G401 (cell line): ENCODE data around the gene MTHFD1L. TPM values are rescaled to one million over a fixed set of nuclear protein-coding genes. Genes with fewer than 3 reads are reported as not detected.

Experiments
- DNase-seq: peaks from one replicate; pipeline ENCODE4 v3.0.0-alpha.2; 2015; ENCODE audit warnings: low spot score
- in situ Hi-C: cut with HindIII; loops from 2 replicates; pipeline ENCODE4 v1.10.0; 2016; ENCODE audit warnings: low sequenced_read_pairs, mixed read lengths
- total RNA-seq: library from RNA; depleted of rRNA; stranded (reverse); fragments of >200 nt; shearing (Covaris generic); gene quantifications from 2 replicates; pipeline ENCODE4 v1.2.3, GENCODE V29; 2014

Gene MTHFD1L
- total RNA-seq, 1 experiment from 2014 or later = 59.6 TPM

DNA sequence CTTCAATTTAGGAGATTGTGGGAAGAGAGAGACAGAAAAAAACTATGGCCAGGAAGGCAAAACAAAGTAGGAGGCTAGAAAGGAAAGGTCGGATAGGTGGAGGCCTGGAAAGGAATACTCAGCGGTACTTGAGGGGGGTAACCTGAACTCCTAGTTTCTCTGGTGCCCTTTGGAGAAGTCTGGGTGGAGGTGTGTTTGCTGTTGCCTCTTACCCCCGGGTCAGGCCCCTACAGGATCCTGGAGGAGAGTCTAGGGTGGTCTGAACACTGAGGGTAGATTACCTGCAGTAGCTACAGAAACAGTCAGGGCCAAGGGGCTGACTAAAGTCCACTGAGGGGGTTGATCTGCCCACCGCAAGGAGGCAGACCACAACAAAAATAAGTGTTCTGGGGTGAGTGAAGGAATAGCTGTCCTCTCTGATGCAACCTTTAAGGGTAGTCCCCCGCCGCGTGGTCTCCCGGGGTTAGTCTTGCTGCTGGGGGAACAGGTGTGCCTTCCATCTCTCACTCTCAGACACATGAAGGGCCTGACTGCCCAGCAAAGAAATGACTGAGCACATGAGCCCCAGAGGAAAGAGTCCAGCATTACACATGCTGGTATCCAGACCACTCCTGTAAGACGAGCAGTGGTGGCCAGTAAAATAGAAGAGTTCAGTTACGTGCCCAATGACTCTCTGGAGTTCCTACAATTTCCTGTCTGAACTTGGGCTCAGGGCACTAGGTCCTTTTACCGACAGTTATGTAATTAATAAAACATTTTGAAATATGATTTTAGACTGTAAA, 59.5 kb downstream of the MTHFD1L start:
- in situ Hi-C loops = no loop called here

DNA sequence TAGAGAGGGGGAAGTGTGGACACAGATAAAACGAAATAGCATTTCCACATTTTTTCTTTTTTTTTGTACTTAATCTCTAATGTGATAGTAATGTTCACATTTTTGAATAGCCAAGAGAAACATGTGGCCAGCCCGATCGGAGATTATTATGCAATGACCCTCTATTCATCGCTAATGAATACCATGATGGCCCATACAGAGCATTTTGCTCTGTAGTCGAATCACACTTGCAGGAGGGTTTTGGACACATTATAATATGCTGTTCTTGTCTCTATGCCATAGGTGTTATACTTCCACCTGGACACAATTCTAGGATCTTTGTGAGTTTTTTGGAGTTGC, 60.1 kb downstream of the MTHFD1L start:
- in situ Hi-C loops = no loop called here
- DNase-seq = no peak

More for the DNA sequence above, 59.5 kb downstream of the MTHFD1L start:
- DNase-seq = no peak

DNA sequence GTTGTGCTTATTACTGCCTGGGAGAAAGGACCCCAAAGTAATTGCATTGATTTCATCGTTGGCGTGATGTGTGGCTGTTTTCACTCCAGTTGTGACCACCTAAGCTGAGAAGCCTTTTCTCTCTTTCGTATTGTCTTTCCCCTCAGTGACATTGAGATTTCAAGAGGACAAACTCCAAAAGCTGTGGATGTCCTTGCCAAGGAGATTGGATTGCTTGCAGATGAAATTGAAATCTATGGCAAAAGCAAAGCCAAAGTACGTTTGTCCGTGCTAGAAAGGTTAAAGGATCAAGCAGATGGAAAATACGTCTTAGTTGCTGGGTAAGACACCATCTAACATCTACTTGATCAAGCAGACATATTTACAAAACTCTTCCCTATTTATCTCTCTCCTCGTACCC, 60.5 kb downstream of the MTHFD1L start:
- in situ Hi-C loops = no loop called here
- DNase-seq = no peak

DNA sequence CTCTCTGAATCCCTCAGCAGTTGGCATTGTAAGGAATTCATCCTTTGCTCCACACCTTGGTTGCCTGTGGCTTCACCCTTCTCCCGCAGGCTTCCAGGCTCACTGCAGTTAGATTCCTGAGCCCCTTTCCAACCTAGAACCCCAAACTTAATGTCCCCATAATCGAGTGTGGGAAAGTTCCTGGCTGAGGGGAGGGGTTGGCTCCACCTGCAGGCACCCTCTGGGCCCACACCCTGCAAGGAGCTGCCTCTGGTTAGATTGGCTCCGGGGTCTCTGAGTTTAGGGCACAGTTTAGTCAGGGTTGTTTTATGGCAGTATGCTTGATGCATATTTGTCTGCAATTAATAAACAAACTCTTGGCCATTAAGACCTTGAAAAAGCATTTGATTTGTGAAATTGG, 63.4 kb downstream of the MTHFD1L start:
- DNase-seq = no peak
- in situ Hi-C loops = no loop called here

DNA sequence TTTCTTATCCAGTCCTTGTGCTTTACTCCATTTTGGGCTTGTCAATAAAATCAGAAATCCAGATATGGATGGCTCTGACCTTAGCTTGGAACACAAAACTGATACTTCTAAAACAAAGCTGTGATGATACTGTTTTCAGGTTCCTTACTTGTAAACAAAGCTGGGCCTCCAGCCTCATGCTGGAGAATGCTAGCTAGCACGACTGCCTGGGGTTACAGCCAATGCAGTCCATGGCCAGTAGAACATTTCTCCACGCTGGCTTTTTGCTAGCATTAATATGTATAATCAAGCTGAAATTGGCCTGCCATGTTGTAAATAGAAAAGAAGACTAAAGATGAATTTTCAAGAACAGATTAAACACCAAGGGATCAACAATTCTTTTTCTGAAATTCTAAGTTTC, 63.9 kb downstream of the MTHFD1L start:
- in situ Hi-C loops = no loop called here
- DNase-seq = peak; percentile 54

DNA sequence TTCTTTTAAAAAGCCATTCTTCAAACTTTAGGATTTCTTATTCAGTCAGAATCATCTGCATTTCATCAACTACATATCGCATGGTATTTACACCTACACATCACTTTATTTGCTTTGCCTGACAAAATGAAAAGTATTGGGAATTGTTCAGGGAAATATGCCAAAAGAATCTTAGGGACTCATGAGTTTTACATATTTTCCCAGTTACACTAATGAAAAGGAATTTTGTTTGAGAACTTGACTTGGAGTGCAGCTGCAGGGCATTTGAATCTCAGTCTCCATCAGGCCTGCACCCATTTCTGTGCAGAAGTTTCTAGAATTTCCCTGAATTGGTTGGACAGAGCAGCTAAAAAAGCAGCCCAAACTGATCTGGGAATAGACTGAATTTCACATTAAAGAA, 65.3 kb downstream of the MTHFD1L start:
- in situ Hi-C loops = no loop called here
- DNase-seq = no peak

DNA sequence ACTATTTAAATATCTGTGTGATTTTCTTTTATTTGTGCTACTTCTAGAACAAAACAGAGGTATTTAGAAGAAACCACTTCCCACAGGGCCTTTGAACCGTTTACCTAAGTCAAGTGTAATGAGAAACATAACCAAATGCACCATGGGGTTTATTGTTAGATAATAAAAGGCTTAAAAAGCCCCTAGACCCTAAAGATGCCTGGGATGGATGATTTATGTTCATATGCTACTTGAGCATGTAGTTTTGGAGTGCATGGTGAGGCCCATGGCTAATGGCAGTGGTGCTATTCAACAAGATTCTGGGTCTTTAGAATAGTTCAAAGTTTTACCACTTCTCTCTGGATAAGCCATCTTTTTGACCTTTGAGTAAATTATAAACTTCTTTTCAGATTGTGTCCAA, 65.9 kb downstream of the MTHFD1L start:
- in situ Hi-C loops = no loop called here
- no peak for DNase-seq

DNA sequence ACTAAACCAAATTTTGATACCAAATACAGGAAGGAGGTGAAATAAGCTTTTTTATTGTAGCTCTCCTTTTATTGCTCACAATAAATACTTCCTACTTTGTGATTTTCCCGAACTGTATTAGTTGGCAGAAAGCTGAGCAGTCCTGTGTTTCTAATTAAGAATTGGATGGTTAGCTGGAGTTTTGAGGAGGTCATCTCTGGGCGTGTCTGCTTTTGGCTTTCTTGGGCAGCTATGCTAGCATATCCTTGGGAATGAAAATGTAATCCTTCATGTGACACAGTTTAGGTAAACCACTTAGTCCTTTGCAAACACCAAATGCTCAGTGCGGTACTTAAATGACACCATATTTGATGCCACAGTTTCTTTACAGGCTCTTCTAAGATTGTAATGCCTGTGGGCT, 67.5 kb downstream of the MTHFD1L start:
- in situ Hi-C loops = no loop called here
- DNase-seq = no peak

DNA sequence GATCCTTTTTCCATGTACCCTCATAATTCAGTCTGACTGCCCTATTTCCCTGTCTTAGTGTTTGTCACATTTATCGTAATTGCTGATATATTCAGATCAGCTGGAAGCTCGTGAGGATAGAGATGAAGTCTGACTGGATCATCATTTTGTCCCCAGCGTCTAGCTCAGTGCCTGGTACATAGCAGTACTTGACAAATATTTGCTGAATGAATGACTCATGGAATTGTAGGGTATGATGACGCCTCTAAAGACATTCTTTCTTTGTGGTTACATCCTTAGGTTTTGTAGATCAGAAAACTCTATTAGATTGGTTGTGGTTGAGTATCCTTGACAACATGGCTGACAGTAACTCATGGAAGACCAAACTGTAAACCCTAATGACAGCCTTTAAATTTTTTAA, 68.9 kb downstream of the MTHFD1L start:
- no peak for DNase-seq
- in situ Hi-C loops = no loop called here

DNA sequence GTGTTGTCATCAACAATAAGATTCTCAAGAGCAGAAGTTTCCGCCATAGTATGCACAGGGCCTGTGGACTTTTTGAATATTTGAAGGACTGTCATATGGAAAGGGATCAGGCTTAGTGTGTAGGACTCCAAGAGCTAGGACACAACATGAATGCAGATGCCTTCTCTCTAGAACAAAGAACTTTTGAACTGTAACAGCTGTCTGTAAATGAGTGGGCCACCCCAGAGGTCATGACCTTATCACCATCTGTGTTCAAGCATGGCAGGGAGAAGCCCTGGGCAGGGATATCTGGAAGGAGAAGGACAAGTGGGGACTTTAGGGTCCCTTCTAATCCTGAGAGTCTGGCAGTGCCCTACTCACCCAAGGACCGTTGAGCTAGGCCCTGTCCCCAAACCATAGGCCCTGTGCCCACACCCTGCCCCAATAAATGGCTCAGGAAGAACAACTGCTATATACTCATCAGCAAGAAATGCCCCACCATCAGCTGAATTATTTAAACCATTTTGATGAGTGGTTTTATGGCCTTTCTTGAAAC, 70.6 kb downstream of the MTHFD1L start:
- no peak for DNase-seq
- in situ Hi-C loops = no loop called here

DNA sequence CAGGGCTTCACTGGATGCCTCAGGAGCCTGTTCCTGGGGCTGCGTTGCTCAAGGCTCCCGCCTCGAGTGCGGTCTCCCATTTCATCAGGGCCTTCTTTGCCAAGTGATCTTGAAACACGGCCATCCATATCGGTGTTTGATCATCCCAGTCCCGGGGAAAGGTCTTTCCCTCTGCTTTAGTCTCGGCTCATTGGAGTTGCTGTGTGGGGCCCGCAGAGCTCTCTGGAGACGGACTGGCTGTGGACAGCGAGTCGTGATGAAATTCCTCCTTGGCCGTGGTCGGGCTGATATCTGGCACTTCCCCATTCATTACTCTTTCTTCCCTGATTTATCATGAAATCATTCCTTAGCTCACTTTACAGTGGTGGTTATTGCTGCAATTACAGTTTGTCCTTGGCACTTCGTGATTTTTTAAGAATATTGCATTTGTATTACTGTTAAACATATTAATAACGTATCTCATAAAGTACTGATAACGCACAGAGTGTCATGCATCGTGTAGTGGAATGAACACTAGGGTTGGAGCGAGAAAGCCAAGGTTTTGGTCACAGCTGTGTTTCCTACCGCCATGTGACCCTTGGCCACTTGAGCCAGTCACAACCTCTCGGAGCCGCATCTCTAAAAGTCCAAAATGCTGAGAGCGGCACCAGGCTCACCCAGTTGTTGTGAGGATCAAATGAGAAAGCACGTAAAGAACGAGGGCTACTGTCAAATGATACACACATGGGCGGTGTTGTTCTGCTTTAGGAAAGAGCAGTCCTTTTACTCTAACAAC, 71.8 kb downstream of the MTHFD1L start:
- in situ Hi-C loops = no loop called here
- DNase-seq = no peak

DNA sequence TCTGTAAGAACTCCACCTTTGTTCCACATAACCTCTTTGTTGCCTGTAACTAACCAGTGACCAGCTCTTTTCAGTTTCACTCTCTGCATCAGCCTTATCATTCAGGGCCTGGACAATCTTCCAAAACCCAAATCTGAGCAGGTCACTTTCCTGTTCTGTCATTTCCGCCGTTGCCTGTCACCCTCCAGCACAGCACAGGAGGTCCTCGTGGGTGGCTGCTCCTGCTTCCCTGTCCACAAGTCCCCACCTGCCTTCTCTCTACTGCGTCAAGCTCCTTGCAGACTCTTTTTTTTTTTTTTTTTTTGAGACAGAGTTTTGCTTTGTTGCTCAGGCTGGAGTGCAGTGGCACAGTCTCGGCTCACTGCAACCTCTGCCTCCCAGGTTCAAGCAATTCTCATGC, 73.9 kb downstream of the MTHFD1L start:
- in situ Hi-C loops = no loop called here
- no peak for DNase-seq

DNA sequence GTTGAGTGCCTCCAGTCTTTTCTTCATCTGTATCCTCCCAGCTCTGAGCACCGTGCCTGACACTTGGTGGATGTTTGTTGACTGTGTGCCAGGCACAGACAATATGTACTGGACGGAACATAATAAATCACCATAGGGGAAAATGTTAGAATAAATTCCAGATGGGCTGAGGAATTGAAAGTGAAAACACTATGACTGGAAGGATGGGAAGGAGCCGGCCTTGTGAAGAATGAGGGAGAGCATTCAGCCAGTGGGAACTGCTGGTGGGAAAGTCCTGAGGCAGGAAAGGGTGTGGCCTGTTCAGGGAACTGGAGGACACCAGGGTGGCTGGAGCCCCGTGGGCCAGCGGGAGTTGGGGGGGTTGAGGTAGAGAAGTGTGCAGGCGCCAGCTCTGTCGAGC, 75.4 kb downstream of the MTHFD1L start:
- in situ Hi-C loops = no loop called here
- no peak for DNase-seq

DNA sequence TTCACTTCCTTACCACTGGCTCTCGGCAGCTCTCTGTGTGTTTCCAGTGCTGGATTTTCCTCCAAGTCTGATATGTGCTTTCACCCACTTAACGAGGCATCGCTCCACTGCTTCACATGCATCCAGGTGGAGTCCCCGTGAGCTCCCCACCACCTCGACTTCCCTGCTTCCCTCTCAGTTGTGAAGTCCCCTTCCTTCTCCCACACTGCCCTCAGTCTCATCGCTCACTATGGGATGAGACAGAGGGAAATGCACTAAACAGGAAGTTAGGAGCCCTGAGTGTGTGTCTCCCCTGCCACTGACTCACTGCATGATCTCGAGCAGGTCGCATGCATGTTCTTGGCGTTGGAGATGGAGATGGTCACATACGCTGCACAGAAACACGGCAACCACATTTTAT, 84.0 kb downstream of the MTHFD1L start:
- in situ Hi-C loops = no loop called here
- DNase-seq = no peak

DNA sequence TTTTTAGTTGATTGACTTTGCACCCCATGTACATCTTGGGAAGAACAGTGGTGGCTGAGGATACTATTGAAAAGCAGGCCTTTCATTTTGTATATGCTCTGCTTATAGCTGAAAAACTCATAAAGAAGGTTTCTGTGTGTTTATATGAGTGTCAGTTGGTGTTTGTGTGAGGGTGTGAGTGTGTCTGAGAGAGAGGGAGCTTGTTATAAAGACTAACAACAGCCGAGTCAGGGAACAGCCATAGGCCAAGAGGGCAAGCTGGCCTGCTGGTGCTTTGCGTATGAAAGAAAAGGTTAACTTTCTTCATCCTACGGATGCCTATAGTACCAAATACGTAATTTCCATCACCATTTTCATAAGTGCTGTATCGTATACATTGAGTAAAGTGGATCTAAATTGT, 88.3 kb downstream of the MTHFD1L start:
- in situ Hi-C loops = no loop called here
- DNase-seq = no peak

DNA sequence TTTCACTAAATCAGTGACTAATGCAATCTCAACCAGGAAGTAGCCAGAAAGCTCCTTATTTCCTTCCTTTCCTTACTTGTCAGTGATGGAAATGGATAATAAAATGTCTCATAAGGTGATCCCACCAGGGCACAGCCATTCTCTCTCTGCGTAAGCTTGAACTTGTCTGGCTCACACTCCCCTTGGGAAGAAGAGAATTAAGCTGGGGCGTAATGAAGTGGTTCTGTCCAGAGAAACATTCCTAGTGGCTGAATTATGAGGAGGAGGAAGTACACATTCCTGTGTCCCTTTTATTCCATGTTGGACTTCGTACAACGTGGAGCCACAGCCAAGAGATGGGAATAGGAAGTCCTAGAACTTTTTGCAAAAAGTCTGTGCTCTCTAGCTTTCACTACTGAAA, 93.7 kb downstream of the MTHFD1L start:
- no peak for DNase-seq
- in situ Hi-C loops = no loop called here

DNA sequence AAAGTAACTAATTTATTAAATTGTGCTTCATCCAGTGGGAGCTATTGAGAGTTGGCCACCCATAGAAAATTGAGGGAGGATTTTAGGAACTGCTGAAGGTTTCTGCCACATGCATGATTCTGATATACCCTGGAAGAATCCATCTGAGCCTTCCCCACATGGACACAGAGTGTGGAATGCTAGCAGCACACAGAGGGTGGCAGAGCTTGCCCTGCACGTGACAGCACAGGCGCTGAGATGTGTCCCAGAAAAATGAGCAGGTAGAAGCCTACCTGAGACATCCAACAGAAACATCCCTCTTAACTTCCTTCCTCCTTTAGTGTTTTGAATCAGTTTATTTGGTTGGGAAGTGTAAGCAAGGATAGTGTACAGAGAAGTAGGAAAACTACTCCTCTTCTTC, 96.9 kb downstream of the MTHFD1L start:
- DNase-seq = peak; percentile 57
- in situ Hi-C loops = no loop called here

DNA sequence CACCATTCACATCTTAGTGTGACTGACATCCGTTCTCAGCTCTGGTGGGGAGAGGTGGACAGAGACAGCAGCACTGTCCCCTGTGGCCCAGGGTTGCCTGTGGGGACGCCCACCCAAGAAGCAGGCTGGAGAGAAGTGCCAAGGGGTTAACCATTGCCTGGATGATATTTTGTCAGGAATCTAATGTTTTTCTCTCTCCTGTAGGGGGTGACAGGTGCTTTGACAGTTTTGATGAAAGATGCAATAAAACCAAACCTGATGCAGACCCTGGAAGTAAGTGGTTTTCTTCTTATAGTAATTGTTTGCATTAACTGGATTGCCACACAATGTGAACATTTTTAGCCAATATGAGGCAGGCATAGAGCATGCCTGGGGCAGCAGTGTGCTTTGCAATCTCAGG, 99.3 kb downstream of the MTHFD1L start:
- DNase-seq = no peak
- in situ Hi-C loops = no loop called here

DNA sequence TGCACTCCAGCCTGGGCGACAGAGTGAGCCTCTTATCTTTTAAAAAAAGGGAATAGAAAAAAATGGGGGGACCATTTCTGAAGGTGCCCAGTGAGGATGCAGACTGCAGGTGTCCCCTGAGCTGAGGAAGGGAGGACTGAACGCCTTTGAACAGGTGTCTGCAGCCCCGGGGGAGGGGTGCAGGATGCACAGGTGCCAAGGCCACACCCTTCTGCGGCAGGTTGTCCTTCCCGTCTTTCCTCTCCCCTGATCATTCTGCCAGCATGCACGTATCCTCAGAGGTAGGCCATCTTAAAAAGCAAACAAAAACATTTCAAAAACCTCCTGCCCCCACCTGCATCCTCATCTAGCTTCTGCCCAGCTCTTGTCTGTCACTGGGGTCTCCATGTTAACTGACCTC, 101.3 kb downstream of the MTHFD1L start:
- in situ Hi-C loops = no loop called here
- no peak for DNase-seq

DNA sequence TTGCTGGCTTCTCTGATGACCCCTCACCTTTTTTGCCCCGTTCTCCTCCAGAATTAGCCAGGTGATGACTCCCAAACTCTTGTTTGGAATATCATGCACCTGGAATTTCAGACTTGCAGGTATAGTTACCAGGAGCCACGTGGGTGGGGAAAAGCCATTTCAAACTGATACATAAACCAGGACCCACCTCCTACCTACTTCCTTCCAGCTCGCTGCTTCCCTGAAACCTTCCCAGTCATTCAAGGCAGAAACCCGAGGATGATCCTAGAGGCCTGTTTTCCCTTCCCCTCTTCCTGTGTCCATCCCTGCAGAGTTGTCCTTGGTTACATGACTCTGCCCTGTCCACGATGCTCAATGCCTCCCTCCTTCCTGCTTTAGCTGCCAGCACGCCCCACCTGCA, 101.9 kb downstream of the MTHFD1L start:
- in situ Hi-C loops = no loop called here

DNA sequence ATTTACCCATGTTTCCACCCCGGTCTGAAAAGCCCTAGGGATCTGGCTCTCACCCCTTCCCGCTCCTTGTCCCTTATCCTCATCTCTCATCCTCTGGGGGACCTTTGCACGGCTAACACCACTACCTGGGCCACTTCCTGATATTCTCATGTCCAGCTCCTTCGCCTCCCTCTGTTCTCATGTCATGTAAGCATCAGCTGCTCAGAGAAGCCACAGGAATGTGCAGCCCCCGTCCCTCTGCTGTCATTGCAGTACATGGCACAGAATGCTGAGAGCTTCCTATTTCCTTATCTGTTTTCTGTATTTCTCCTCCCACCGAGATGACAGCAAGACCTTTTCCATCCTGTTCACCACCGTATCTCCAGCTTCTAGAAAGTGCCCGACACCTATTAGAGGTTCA, 102.4 kb downstream of the MTHFD1L start:
- in situ Hi-C loops = no loop called here
- peak; percentile 26 for DNase-seq

More for the DNA sequence above, 101.9 kb downstream of the MTHFD1L start:
- peak; percentile 49 for DNase-seq
